Trophoblast cell (in vitro differentiated cells and primary cell): ENCODE measurements around the gene WEE2.

Experiments used
- DNase-seq, 2 donors: peaks; one replicate each; pipeline ENCODE4 v3.0.0-alpha.2; 2016
- H2AFZ ChIP-seq: 2 replicates; pipeline ENCODE4 v1.6.1; 2013; ENCODE audit warnings: low read length, moderate library complexity, mild to moderate bottlenecking; ENCODE audit not compliant: insufficient read depth, poor library complexity
- H2AK5ac ChIP-seq: 2 replicates; pipeline ENCODE4 v1.6.1; 2013; ENCODE audit warnings: mild to moderate bottlenecking, low read length
- H2BK120ac ChIP-seq: 2 replicates; pipeline ENCODE4 v1.6.1; 2013; ENCODE audit warnings: low read length, mild to moderate bottlenecking, moderate library complexity; ENCODE audit not compliant: insufficient read depth, poor library complexity
- H2BK12ac ChIP-seq: 2 replicates; pipeline ENCODE4 v1.6.1; 2013; ENCODE audit warnings: mild to moderate bottlenecking, low read length, moderate library complexity
- H2BK5ac ChIP-seq: 2 replicates; pipeline ENCODE4 v1.6.1; 2013; ENCODE audit warnings: low read length, low read depth, moderate library complexity, mild to moderate bottlenecking; ENCODE audit not compliant: poor library complexity
- H3K14ac ChIP-seq: 2 replicates; pipeline ENCODE4 v1.6.1; 2013; ENCODE audit warnings: mild to moderate bottlenecking, low read length
- H3K18ac ChIP-seq: 2 replicates; pipeline ENCODE4 v1.6.1; 2013; ENCODE audit warnings: mild to moderate bottlenecking, low read length
- H3K23ac ChIP-seq: 2 replicates; pipeline ENCODE4 v1.6.1; 2013; ENCODE audit warnings: low read length
- H3K27ac ChIP-seq: 2 replicates; pipeline ENCODE4 v1.5.1; 2013; ENCODE audit warnings: low read depth, mild to moderate bottlenecking, inconsistent platforms, low read length, moderate library complexity
- H3K27me3 ChIP-seq: 2 replicates; pipeline ENCODE4 v1.6.1; 2013; ENCODE audit warnings: inconsistent platforms, mild to moderate bottlenecking, low read length, moderate library complexity; ENCODE audit not compliant: insufficient read depth
- H3K36me3 ChIP-seq, 2 experiments: 1 replicate in 1 of 2; 2 replicates in 1 of 2; pipeline ENCODE4 v1.6.1; 2013; ENCODE audit warnings: low read length in 2 of 2, mild to moderate bottlenecking in 2 of 2, moderate library complexity in 1 of 2; ENCODE audit not compliant: insufficient read depth in 2 of 2, control insufficient read depth in 1 of 2
- H3K4ac ChIP-seq: 2 replicates; pipeline ENCODE4 v1.6.1; 2013; ENCODE audit warnings: low read depth, mild to moderate bottlenecking, low read length, moderate library complexity
- H3K4me1 ChIP-seq, 2 experiments: 1 replicate in 1 of 2; 2 replicates in 1 of 2; pipeline ENCODE4 v1.6.1; 2013; ENCODE audit warnings: low read length in 2 of 2, mild to moderate bottlenecking in 2 of 2, moderate library complexity in 1 of 2; ENCODE audit not compliant: insufficient read depth in 2 of 2, control insufficient read depth in 1 of 2
- H3K4me2 ChIP-seq: 2 replicates; pipeline ENCODE4 v1.6.1; 2013; ENCODE audit warnings: inconsistent platforms, mild to moderate bottlenecking, low read length, moderate library complexity
- H3K4me3 ChIP-seq: 2 replicates; pipeline ENCODE4 v1.5.1; 2013; ENCODE audit warnings: mild to moderate bottlenecking, low read depth, low read length, inconsistent platforms
- H3K79me1 ChIP-seq: one replicate; pipeline ENCODE4 v1.6.1; 2013; ENCODE audit warnings: low read length
- H3K79me2 ChIP-seq: 2 replicates; pipeline ENCODE4 v1.6.1; 2013; ENCODE audit warnings: low read length, mild to moderate bottlenecking; ENCODE audit not compliant: control insufficient read depth, insufficient read depth, poor library complexity
- H3K9ac ChIP-seq: 2 replicates; pipeline ENCODE4 v1.6.1; 2013; ENCODE audit warnings: mild to moderate bottlenecking, low read length
- H3K9me3 ChIP-seq: 2 replicates; pipeline ENCODE4 v1.6.1; 2013; ENCODE audit warnings: low read depth, mild to moderate bottlenecking, control low read depth, inconsistent platforms, low read length; ENCODE audit not compliant: insufficient read depth
- H4K12ac ChIP-seq: 2 replicates; pipeline ENCODE4 v1.6.1; 2013; ENCODE audit warnings: low read depth, mild to moderate bottlenecking, low read length, moderate library complexity
- H4K8ac ChIP-seq: 2 replicates; pipeline ENCODE4 v1.6.1; 2013; ENCODE audit warnings: low read depth, mild to moderate bottlenecking, low read length, moderate library complexity
- H4K91ac ChIP-seq: one replicate; pipeline ENCODE4 v1.6.1; 2013; ENCODE audit warnings: low read depth, mild to moderate bottlenecking, low read length, moderate library complexity
- WGBS: extraction: QIAGEN DNeasy Blood & Tissue Kit; methylation state at CpG from one replicate; pipeline ENCODE4 v1.1.7; 2013; ENCODE audit warnings: missing lambda C conversion rate; ENCODE audit not compliant: insufficient read length, insufficient coverage; ENCODE audit errors: extremely low coverage; 5-methylcytosine and 5-hydroxymethylcytosine counted together

WEE2 gene

GRCh38 chr7:141664450-141664849, 43.7 kb upstream of the WEE2 start:
- Histone ChIP-seq H3K23ac (no peak overlapping the region), H4K91ac (no peak overlapping the region), H3K9ac (no peak overlapping the region), H3K4ac (no peak overlapping the region), H3K36me3 (peaks cover 34 to 51% of the 10 kb centered on the region in 2 experiments), H3K9me3 (no peaks in the 10 kb centered on the region), H3K79me2 (no peaks in the 10 kb centered on the region), H2AK5ac (no peak overlapping the region), H4K12ac (no peak overlapping the region), H3K4me2 (no peak overlapping the region), H3K4me3 (no peak overlapping the region), H3K4me1 (no peaks in the 10 kb centered on the region), H3K18ac (no peak overlapping the region), H2BK12ac (no peak overlapping the region), H4K8ac (no peak overlapping the region), H2BK120ac (no peak overlapping the region), H2BK5ac (no peak overlapping the region), H3K79me1 (no peaks in the 10 kb centered on the region), H3K27me3 (no peaks in the 10 kb centered on the region), H2AFZ (no peak overlapping the region), H3K27ac (no peak overlapping the region), H3K14ac (no peak overlapping the region)
- no peak for DNase-seq
- WGBS = no CpG with 5 or more reads among the region's 6 CpGs

GRCh38 chr7:141665208-141666035, 42.7 kb upstream of the WEE2 start:
- Histone ChIP-seq H3K79me1 (no peaks in the 10 kb centered on the region), H3K4me3 (no peak overlapping the region), H3K36me3 (peaks cover 29 to 42% of the 10 kb centered on the region in 2 experiments), H2AFZ (no peak overlapping the region), H3K9ac (no peak overlapping the region), H2BK120ac (no peak overlapping the region), H3K27ac (no peak overlapping the region), H3K27me3 (no peaks in the 10 kb centered on the region), H3K9me3 (no peaks in the 10 kb centered on the region), H3K79me2 (no peaks in the 10 kb centered on the region), H4K91ac (no peak overlapping the region), H3K14ac (no peak overlapping the region), H3K23ac (no peak overlapping the region), H2AK5ac (no peak overlapping the region), H3K4ac (no peak overlapping the region), H3K18ac (no peak overlapping the region), H2BK12ac (no peak overlapping the region), H4K12ac (no peak overlapping the region), H2BK5ac (no peak overlapping the region), H4K8ac (no peak overlapping the region), H3K4me2 (no peak overlapping the region), H3K4me1 (no peaks in the 10 kb centered on the region)
- no peak for DNase-seq
- WGBS = no CpG with 5 or more reads among the region's 18 CpGs

GRCh38 chr7:141666071-141666470, 42.1 kb upstream of the WEE2 start:
- no CpG with 5 or more reads among the region's 4 CpGs for WGBS
- no peak overlapping the region for H3K23ac ChIP-seq

GRCh38 chr7:141668853-141669252, 39.3 kb upstream of the WEE2 start:
- H3K79me1 ChIP-seq = peaks cover 2% of the 10 kb centered on the region
- H2BK120ac ChIP-seq = no peak overlapping the region
- peaks cover 0 to 5% of the 10 kb centered on the region in 2 experiments for H3K4me1 ChIP-seq
- WGBS = no CpG with 5 or more reads among the region's 2 CpGs
- peaks cover 23 to 31% of the 10 kb centered on the region in 2 experiments for H3K36me3 ChIP-seq
- no peak overlapping the region for H2BK5ac ChIP-seq
- H3K4me3 ChIP-seq = no peak overlapping the region
- no peak overlapping the region for H3K18ac ChIP-seq
- H4K91ac ChIP-seq = no peak overlapping the region
- H3K4ac ChIP-seq = no peak overlapping the region
- H2BK12ac ChIP-seq = no peak overlapping the region
- peaks cover 2% of the 10 kb centered on the region for H3K9me3 ChIP-seq
- no peak overlapping the region for H4K12ac ChIP-seq
- DNase-seq = no peak
- no peak overlapping the region for H3K14ac ChIP-seq
- H3K4me2 ChIP-seq = no peak overlapping the region
- H3K27ac ChIP-seq = no peak overlapping the region
- no peak overlapping the region for H4K8ac ChIP-seq
- no peaks in the 10 kb centered on the region for H3K79me2 ChIP-seq
- no peak overlapping the region for H2AFZ ChIP-seq
- no peak overlapping the region for H3K9ac ChIP-seq
- H3K27me3 ChIP-seq = no peaks in the 10 kb centered on the region
- H2AK5ac ChIP-seq = no peak overlapping the region
- no peak overlapping the region for H3K23ac ChIP-seq

More at GRCh38 chr7:141666071-141666470, 42.1 kb upstream of the WEE2 start:
- Histone ChIP-seq H3K27me3 (no peaks in the 10 kb centered on the region), H3K4me1 (no peaks in the 10 kb centered on the region), H3K79me1 (no peaks in the 10 kb centered on the region), H2BK5ac (no peak overlapping the region), H2AFZ (no peak overlapping the region), H2AK5ac (no peak overlapping the region), H2BK12ac (no peak overlapping the region), H2BK120ac (no peak overlapping the region), H3K4me3 (no peak overlapping the region), H3K27ac (no peak overlapping the region), H4K8ac (no peak overlapping the region), H3K79me2 (no peaks in the 10 kb centered on the region), H3K14ac (no peak overlapping the region), H3K9ac (no peak overlapping the region), H4K91ac (no peak overlapping the region), H4K12ac (no peak overlapping the region), H3K18ac (no peak overlapping the region), H3K4me2 (no peak overlapping the region), H3K4ac (no peak overlapping the region), H3K9me3 (no peaks in the 10 kb centered on the region), H3K36me3 (peaks cover 27 to 44% of the 10 kb centered on the region in 2 experiments)
- no peak for DNase-seq
